C4-2B (cell line): Measurements from ENCODE around the gene LNX2.

ENCODE experiments used
- ZFX ChIP-seq: fragments of 450-650 bp; IDR thresholded peaks from 2 replicates; pipeline ENCODE4 v1.6.1; 2017
- TF ChIP-seq, protein P1 (sequence below): fragments of 450-650 bp; conservative IDR thresholded peaks from 2 replicates; pipeline ENCODE4 v1.5.1; 2017; ENCODE audit warnings: mild to moderate bottlenecking

DNA sequence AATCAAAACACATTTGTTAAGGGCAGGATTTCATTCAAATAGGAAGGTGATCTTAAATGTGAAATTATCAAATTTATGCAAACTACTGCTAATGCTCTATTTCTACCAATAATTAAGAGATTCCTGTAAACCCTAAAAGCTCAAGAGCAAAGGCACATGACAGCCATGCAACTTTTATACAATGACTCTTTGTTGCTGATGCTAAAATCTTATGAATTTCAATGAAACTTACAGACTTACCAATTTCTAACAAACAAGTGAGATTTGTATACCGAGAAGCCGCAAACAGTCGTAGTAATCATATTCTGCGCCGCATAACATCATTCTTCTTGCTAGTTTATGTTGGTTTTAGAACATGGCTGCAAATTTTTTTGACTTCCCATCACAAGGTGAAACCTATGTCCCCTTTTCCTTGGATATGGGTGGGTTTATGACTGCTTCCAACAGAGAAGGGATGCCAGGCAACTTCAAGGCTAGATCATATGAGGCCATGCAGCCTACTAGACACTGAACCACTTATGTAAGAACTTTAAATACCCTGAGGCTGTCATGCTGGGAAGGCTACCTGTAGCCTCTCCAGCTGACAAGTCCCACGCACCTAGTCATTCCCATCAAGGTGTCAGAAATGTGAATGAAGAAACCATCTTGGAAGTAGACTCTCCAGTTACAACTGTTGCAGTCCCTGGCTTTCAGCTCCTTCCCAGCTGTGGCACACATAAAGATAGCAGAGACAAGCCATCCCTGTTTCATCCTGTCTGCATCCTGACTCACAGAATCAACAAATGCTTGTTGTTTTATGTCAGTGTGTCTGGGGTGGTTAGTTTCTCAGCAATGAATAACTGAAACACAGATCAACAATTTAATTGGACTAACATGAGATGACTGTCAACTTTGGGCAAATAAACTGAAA, 42.0 kb downstream of the LNX2 start:
- TF ChIP-seq, protein P1, sequence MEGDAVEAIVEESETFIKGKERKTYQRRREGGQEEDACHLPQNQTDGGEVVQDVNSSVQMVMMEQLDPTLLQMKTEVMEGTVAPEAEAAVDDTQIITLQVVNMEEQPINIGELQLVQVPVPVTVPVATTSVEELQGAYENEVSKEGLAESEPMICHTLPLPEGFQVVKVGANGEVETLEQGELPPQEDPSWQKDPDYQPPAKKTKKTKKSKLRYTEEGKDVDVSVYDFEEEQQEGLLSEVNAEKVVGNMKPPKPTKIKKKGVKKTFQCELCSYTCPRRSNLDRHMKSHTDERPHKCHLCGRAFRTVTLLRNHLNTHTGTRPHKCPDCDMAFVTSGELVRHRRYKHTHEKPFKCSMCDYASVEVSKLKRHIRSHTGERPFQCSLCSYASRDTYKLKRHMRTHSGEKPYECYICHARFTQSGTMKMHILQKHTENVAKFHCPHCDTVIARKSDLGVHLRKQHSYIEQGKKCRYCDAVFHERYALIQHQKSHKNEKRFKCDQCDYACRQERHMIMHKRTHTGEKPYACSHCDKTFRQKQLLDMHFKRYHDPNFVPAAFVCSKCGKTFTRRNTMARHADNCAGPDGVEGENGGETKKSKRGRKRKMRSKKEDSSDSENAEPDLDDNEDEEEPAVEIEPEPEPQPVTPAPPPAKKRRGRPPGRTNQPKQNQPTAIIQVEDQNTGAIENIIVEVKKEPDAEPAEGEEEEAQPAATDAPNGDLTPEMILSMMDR: no peak
- TF ChIP-seq ZFX: no peak
